IPS-NIHi7 (cell line): Measurements from ENCODE around the gene ARHGAP10.

Experiments
- DNase-seq: peaks from one replicate; pipeline ENCODE4 v3.0.0; 2012; ENCODE audit warnings: mixed read lengths; ENCODE audit errors: extremely low spot score

Gene ARHGAP10

DNA sequence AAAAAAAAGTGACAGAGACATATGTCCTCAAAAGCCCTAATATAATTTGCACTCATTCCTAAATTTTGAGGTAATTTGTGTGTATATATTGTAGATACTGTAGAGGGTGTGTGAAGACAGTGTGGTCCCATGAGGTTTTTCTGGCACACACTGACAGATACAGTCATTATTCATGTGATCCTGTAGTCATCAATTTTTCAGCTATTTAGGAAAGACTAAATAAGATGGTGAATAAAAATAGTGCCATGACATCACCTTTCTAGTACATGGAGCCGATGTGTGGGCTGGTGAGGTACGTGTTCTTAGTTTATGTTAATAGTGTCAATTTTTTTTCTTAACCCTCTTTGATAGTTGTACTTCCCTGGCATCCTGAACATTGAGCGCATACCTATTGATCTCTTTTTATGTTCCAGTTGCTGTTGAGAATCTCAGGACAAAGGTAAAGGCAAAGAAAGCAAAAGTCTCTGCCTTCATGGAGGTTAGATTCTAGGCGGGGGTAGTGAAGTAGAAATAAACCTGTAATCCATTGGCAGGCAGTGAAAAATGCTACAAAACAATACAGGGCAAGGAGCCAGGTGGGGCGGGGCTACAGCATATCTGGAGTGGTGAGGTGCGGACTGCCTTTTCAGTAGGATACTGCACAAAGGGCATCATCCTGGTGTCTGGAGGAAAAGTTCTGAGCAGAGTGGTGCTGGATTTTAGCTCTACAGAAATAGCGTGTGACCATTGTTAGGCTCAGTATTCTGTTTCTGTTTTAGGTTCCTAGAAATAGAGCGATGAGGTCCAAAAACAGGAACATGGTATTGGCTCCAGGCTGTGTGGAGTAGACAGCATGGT, 93.8 kb downstream of the ARHGAP10 start:
- DNase-seq = no peak

GRCh38 chr4:147826288-147826646, 94.4 kb downstream of the ARHGAP10 start:
- DNase-seq = no peak

DNA sequence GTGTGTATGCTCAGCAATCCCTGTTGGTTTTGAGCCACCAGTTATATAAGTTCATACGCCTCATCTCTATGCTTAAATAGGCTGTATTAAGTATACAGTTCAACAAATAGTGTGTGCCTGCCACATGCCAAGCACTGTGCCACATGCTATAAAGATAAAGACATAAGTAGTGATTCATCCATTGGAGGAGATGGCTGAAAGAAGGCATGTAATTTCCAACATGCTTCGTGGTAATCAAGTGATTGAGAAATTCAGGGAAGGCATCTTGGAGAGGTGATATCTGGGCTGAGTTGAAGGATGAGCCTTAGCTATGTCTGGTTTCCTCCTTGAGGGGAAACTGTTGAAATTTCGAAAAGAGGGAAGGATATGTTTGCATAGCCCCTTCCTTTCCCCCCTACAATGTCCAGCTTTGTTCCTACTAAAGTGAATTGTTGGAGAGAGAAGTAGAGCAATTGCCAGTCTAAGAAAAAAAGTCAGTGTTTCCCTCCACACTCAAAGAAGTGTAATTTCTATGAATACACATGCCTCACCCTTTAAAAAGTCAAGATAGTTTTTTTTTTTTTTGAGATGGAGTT, 96.5 kb downstream of the ARHGAP10 start:
- no peak for DNase-seq

- no peak for DNase-seq
These were observed 97.7 kb downstream of the ARHGAP10 start for GRCh38 chr4:147829401-147830101.

- no peak for DNase-seq
These were observed 98.2 kb downstream of the ARHGAP10 start for GRCh38 chr4:147830102-147830463.

- DNase-seq = no peak
These were observed 99.1 kb downstream of the ARHGAP10 start for GRCh38 chr4:147830987-147831386.

GRCh38 chr4:147831551-147832171, 99.8 kb downstream of the ARHGAP10 start:
- no peak for DNase-seq

DNA sequence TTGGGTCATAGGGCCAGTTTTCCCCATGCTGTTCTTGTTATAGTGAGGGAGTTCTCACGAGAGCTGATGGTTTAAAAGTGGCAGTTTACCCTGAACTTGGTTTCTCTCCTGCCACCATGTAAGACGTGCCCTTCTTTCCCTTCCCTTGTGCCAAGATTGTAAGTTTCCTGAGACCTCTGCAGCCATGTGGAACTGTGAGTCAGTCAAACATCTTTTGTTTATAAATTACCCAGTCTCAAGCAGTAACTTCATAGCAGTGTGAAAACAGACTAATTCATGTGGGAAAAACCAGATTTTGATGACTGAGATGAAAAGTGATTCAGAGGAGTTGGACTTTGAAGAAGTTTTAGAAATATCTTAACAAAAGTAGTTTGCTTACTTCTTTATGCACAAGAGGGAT, 101.4 kb downstream of the ARHGAP10 start:
- no peak for DNase-seq

DNA sequence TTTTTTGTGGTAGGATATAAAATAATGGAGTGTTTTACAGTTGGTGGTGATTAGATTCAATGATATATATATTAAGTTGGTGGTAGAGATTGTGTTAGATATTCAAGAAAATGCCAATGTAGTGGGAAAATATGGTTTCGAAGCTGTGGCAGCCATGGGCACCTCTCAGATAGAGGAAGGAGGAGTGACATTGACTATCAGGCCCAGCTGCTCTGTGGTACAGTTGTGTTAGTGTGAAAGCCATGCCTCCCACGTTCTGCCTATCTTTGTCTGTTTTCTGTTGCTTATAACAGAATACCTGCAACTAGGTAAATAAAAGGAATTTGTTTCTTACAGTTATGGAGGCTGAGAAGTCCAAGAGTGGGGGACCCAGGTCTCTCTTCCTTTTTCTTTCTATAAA, 101.9 kb downstream of the ARHGAP10 start:
- DNase-seq = no peak

- no peak for DNase-seq
These were observed 102.6 kb downstream of the ARHGAP10 start for GRCh38 chr4:147834480-147834879.

- no peak for DNase-seq
These were observed 104.9 kb downstream of the ARHGAP10 start for GRCh38 chr4:147836807-147837206.

DNA sequence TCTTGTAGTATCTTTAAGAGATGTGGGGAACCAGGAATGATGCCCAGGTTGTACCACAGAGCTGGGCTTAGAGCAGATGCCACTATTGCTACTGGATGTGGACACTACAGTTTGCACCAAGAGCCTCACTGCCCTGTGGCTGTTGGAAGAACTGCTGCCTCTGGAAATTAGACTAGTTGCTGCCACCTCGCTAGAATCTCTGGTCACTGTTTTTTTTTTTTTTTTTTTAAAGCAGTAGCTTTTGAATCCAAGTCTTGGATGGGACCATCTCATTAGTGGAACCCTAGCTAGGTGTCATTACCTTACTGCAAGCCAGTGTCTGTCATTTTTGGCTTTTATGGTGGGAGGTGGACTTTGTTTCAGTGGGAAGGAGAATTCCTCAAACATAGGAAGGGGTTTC, 105.5 kb downstream of the ARHGAP10 start:
- DNase-seq = no peak

- DNase-seq = no peak
These were observed 106.0 kb downstream of the ARHGAP10 start for GRCh38 chr4:147837854-147838253.

DNA sequence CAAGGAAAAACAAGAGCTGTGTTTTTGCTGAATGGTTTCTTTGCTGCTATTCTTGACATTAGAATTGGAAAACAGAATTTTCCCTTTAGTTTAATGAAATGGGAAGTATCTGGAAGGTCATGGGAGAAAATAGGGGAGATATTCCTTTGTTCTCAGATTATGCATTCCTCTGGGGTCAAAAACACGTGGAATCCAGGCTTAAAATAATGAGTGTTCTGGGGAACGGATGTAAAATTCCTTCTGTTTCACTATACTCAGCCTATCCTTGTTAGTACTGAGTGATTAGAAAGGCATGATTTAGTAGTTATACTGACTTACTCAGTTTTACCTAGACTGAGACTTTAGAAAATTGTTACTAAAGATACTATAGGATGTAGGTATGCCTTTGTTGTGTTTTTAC, 107.3 kb downstream of the ARHGAP10 start:
- no peak for DNase-seq

DNA sequence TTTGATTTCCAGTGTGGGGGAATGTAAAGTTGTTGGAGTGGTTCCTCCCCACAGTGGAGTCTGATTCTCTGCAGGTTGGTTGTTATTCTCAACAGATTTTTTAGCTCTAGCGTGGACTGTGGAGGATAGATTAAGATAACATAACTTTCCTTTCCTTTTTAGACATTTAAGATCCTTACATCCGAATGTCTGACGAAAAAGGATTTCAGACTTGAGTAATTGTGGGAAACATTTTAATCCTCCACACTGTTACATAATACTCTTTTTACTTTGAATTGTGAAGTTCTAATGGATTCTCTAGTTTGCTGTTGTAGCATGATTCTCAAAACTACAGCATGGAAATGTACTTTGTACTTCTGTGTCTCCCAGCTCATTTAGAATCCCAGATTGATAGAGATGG, 107.8 kb downstream of the ARHGAP10 start:
- DNase-seq = no peak

GRCh38 chr4:147840838-147841738, 109.2 kb downstream of the ARHGAP10 start:
- DNase-seq = no peak

GRCh38 chr4:147842573-147842972, 110.7 kb downstream of the ARHGAP10 start:
- DNase-seq = no peak

- peak; percentile 76 for DNase-seq
These were observed 111.3 kb downstream of the ARHGAP10 start for GRCh38 chr4:147843162-147843561.

DNA sequence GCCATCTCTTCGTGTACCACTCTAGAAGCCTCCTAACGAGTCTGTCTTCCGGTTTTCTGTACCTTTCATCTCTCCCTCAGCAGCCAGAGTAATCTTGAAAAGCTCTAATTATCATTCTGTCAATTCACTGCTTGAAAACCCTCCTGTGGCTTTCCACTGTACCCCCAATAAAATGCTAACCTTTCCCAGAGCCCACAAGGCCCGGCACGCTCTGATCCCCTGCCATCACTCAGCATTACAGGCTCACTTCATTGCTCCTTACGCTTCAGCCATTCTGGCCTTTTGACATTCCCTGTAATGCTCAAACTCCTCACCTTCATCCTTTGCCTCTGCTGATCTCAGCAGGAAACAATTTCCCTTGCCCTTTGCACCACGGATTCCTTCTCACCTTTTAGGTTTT, 112.9 kb downstream of the ARHGAP10 start:
- DNase-seq = no peak

DNA sequence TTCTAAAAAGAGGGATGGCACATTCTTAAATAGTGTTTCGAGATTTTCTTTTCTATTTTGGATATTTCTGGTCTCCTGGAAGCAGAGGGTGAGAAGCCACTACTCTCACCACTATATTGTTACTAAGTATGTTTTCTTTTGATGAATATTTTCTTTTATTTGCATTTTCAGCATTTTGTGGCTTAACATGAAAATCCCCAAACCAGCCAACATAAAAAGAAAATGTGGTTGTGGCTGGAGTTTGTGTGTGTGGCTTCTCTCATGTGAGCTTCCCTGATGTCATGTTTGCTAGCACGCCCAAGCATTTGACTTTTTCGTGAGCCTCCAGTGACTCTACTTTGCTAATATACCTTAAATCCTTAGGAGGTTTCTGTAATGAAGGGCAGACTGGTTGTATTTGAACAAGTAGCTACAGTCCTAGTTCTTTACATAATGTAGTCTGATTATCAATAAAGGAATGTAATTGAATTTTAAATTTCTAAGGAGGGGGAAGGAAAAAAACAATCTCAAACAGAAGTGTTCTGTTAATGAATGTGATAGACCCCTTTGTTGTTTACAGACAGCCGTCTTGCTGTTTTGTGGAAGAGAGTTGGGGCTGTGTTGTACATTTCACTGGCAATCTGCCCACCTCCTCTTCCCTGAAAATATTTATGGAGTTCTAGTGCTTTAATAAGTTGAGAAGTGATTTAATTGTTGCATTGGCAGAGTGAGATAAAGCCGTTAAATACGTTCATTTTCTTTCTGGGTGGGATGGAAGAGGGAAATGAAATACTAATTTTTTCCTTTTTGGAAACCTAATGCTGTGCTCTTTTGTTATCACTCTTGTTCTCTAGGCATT, 114.6 kb downstream of the ARHGAP10 start:
- DNase-seq = no peak
